Fibroblast of lung (primary cell): ENCODE results near the gene NKTR. TPM values are rescaled to one million over a fixed set of nuclear protein-coding genes. Genes with fewer than 3 reads are reported as not detected.

Source experiments
- DNase-seq, 2 donors: peaks; one replicate each; pipeline versions ENCODE4 v3.0.0 to v3.0.0-alpha.2; 2010; ENCODE audit warnings: low read depth in 2 of 2
- H2AFZ ChIP-seq: 2 replicates; pipeline ENCODE4 v1.5.1; 2012; ENCODE audit warnings: low read length, control low read depth, inconsistent platforms
- H3K27ac ChIP-seq: 2 replicates; pipeline ENCODE4 v1.5.1; 2011; ENCODE audit warnings: low read length, control low read depth; ENCODE audit not compliant: insufficient read depth
- H3K27me3 ChIP-seq: 2 replicates; pipeline ENCODE4 v1.5.1; 2011; ENCODE audit warnings: mild to moderate bottlenecking, low read length; ENCODE audit not compliant: control insufficient read depth, insufficient read depth
- H3K36me3 ChIP-seq: 2 replicates; pipeline ENCODE4 v1.5.1; 2011; ENCODE audit warnings: low read length; ENCODE audit not compliant: control insufficient read depth, insufficient read depth
- H3K4me1 ChIP-seq: 2 replicates; pipeline ENCODE4 v1.5.1; 2011; ENCODE audit warnings: low read length; ENCODE audit not compliant: control insufficient read depth, insufficient read depth; ENCODE audit errors: extremely low read depth
- H3K4me2 ChIP-seq: 2 replicates; pipeline ENCODE4 v1.5.1; 2011; ENCODE audit warnings: low read length, control low read depth; ENCODE audit not compliant: insufficient read depth; ENCODE audit errors: extremely low read depth
- H3K4me3 ChIP-seq, 4 experiments: fragments of 200-600 bp in 1 of 4; sonication (generic) in 1 of 4; replicated peaks in 1 of 4; 2 replicates each; pipeline ENCODE4 v1.5.1; 2011 to 2016; ENCODE audit warnings: low read length in 4 of 4, low read depth in 3 of 4, mild to moderate bottlenecking in 3 of 4, control low read depth in 2 of 4, inconsistent platforms in 1 of 4, mixed read lengths in 1 of 4; ENCODE audit not compliant: insufficient read depth in 1 of 4; ENCODE audit errors: control extremely low read depth in 1 of 4
- H3K79me2 ChIP-seq: 2 replicates; pipeline ENCODE4 v1.5.1; 2012; ENCODE audit warnings: mild to moderate bottlenecking, low read length, inconsistent platforms; ENCODE audit not compliant: control insufficient read depth, insufficient read depth
- H3K9ac ChIP-seq: 2 replicates; pipeline ENCODE4 v1.5.1; 2011; ENCODE audit warnings: mild to moderate bottlenecking, low read length, control low read depth; ENCODE audit not compliant: insufficient read depth
- H3K9me3 ChIP-seq: 2 replicates; pipeline ENCODE4 v1.5.1; 2012; ENCODE audit warnings: low read depth, low read length; ENCODE audit not compliant: control insufficient read depth, insufficient read depth
- H4K20me1 ChIP-seq: 2 replicates; pipeline ENCODE4 v1.5.1; 2011; ENCODE audit warnings: low read length; ENCODE audit not compliant: control insufficient read depth, insufficient read depth; ENCODE audit errors: extremely low read depth
- EZH2 ChIP-seq: IDR thresholded peaks from 2 replicates; pipeline ENCODE4 v1.5.1; 2012; ENCODE audit warnings: low read length, control low read depth, mild to moderate bottlenecking; ENCODE audit errors: missing control alignments
- polyA plus RNA-seq, 2 donors: library from polyadenylated mRNA; depleted of rRNA in 1 of 2; stranded (reverse) in 1 of 2; unstranded in 1 of 2; fragments of >200 nt; gene quantifications; 2 replicates each; pipeline ENCODE4 v1.2.1, GENCODE V29; 2011 to 2012; ENCODE audit warnings: missing spikeins in 1 of 2
- total RNA-seq: library from RNA; depleted of rRNA; stranded (reverse); fragments of >200 nt; gene quantifications from 2 replicates; pipeline ENCODE4 v1.2.1, GENCODE V29; 2014
- TF ChIP-seq, protein P1 (sequence below), 2 donors: IDR thresholded peaks in 1 of 2; conservative IDR thresholded peaks in 1 of 2; 1 replicate in 1 of 2; 2 replicates in 1 of 2; pipeline ENCODE4 v1.5.1; 2011 to 2012; ENCODE audit warnings: low read length in 2 of 2, control low read depth in 1 of 2, inconsistent platforms in 1 of 2, low read depth in 1 of 2, mild to moderate bottlenecking in 1 of 2

The NKTR gene
- total and polyA plus RNA-seq, 2 donors (not counting 1 experiment from before 2014, with no cell fraction given) = 26.4 to 44.6 TPM

DNA sequence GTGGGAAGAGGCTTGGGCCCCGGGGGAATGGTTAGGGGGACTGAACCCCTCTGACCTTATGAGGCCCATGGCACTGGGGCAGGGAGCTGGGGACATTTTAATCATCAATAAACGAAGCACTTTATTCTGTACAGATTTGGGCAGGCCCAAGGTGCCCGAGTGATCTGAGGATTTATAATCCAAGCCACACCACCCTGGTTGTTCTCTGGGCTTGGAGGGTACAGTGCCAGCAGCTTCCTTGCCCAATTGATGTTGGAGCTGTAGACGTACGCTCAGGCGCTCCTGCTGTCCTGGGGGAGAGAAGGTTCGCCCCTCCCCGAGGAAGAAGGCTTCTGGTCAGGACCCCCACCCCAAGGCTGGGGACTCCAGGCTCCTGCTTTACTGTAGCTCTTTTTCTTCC lies 65.5 kb downstream of the NKTR start:
- Histone ChIP-seq H3K4me3 (no peak overlapping the region), H3K9me3 (no peaks in the 10 kb centered on the region), H3K27ac (no peak overlapping the region), H3K4me1 (no peaks in the 10 kb centered on the region), H2AFZ (no peak overlapping the region), H3K27me3 (peaks cover 3% of the 10 kb centered on the region), H3K79me2 (no peaks in the 10 kb centered on the region), H3K4me2 (no peak overlapping the region), H4K20me1 (no peaks in the 10 kb centered on the region), H3K9ac (no peak overlapping the region), H3K36me3 (peaks cover 3% of the 10 kb centered on the region)
- no peak for DNase-seq
- TF ChIP-seq EZH2 = no peak
- TF ChIP-seq, protein P1, sequence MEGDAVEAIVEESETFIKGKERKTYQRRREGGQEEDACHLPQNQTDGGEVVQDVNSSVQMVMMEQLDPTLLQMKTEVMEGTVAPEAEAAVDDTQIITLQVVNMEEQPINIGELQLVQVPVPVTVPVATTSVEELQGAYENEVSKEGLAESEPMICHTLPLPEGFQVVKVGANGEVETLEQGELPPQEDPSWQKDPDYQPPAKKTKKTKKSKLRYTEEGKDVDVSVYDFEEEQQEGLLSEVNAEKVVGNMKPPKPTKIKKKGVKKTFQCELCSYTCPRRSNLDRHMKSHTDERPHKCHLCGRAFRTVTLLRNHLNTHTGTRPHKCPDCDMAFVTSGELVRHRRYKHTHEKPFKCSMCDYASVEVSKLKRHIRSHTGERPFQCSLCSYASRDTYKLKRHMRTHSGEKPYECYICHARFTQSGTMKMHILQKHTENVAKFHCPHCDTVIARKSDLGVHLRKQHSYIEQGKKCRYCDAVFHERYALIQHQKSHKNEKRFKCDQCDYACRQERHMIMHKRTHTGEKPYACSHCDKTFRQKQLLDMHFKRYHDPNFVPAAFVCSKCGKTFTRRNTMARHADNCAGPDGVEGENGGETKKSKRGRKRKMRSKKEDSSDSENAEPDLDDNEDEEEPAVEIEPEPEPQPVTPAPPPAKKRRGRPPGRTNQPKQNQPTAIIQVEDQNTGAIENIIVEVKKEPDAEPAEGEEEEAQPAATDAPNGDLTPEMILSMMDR (conservative IDR thresholded peaks at IDR 0.05 in 1 of 2, IDR thresholded peaks at IDR 0.05 in 1 of 2; ENCODE audit: low read depth in 1 of 2, low read length in 2 of 2) = no peak

DNA sequence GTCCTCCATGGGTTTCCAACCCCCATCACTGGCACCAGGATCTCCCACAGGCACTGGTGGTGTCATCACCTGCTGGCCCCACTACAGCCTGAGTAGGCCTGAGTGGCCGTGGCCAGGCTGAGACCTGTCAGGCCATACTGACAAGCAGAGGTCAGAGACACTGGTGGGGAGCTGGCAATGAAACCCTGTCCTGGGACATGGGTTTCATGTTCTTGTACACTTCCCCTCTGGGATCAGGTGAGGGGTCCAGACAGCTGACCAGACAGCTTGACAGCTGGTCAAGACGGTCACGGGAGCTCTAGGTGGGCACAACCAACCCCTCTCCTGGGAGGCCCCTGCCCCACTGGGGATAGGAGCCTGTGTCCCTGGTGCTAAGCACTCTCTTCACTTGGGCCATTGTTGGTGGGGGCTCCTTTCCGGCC lies 66.1 kb downstream of the NKTR start:
- Histone ChIP-seq H3K9me3 (no peaks in the 10 kb centered on the region), H3K4me2 (no peak overlapping the region), H3K9ac (no peak overlapping the region), H3K27me3 (peaks cover 3% of the 10 kb centered on the region), H3K4me3 (no peak overlapping the region), H3K36me3 (peaks cover 3% of the 10 kb centered on the region), H2AFZ (no peak overlapping the region), H3K79me2 (no peaks in the 10 kb centered on the region), H3K27ac (no peak overlapping the region), H3K4me1 (no peaks in the 10 kb centered on the region), H4K20me1 (no peaks in the 10 kb centered on the region)
- TF ChIP-seq, protein P1 (conservative IDR thresholded peaks at IDR 0.05 in 1 of 2, IDR thresholded peaks at IDR 0.05 in 1 of 2; ENCODE audit: low read depth in 1 of 2, low read length in 2 of 2) = no peak
- no peak for TF ChIP-seq EZH2
- DNase-seq = no peak

GRCh38 chr3:42667096-42667522 lies 66.6 kb downstream of the NKTR start:
- Histone ChIP-seq H3K36me3 (no peaks in the 10 kb centered on the region), H3K9me3 (no peaks in the 10 kb centered on the region), H3K4me2 (no peak overlapping the region), H3K27ac (no peak overlapping the region), H3K27me3 (peaks cover 3% of the 10 kb centered on the region), H4K20me1 (no peaks in the 10 kb centered on the region), H3K4me1 (no peaks in the 10 kb centered on the region), H2AFZ (no peak overlapping the region), H3K4me3 (no peak overlapping the region), H3K9ac (no peak overlapping the region), H3K79me2 (no peaks in the 10 kb centered on the region)
- no peak for DNase-seq
- no peak for TF ChIP-seq EZH2
- TF ChIP-seq, protein P1 (conservative IDR thresholded peaks at IDR 0.05 in 1 of 2, IDR thresholded peaks at IDR 0.05 in 1 of 2; ENCODE audit: low read depth in 1 of 2, low read length in 2 of 2) = no peak
